Cardiac fibroblast (primary cell): Measurements from ENCODE around the gene CLDN24.

Source experiments
- DNase-seq, 2 donors: peaks; one replicate each; pipeline versions ENCODE4 v3.0.0 to v3.0.0-alpha.2; 2010; ENCODE audit warnings: low read depth in 2 of 2
- H3K4me3 ChIP-seq, 2 donors: replicated peaks in 1 of 2; 1 replicate in 1 of 2; 2 replicates in 1 of 2; pipeline ENCODE4 v1.5.1; 2011; ENCODE audit warnings: low read depth in 2 of 2, low read length in 2 of 2, mild to moderate bottlenecking in 2 of 2, moderate library complexity in 1 of 2
- TF ChIP-seq, protein P1 (sequence below): IDR thresholded peaks from one replicate; pipeline ENCODE4 v1.5.1; 2011; ENCODE audit warnings: low read depth, mild to moderate bottlenecking, low read length, inconsistent platforms

Gene CLDN24

DNA sequence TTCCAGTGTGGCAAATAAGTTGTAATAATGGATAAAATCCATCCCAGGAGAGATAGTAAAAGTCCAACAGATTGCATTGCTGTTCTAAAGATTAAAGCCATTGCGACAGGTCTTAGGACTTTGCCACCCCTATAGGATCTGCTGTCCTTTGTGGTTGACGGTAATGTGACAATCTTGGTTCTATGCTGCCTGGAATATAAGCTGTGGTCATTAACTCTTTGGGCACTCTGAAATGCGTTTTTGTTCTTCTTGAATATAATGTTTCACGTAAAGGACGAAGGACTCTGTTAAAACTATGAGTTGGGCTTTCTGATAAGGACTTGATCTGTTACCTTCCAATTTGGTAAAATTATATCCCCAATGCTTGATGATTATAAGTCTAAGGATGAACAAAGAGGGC is at the start of gene CLDN24:
Gene CLDN24, minus strand, starts transcription at position 101 of the 400 bp plus-strand sequence. Its CDS starts 0 bp downstream, at position 101.
- DNase-seq = no peak
- no peak within 1 kb of the TSS for H3K4me3 ChIP-seq
- TF ChIP-seq, protein P1, sequence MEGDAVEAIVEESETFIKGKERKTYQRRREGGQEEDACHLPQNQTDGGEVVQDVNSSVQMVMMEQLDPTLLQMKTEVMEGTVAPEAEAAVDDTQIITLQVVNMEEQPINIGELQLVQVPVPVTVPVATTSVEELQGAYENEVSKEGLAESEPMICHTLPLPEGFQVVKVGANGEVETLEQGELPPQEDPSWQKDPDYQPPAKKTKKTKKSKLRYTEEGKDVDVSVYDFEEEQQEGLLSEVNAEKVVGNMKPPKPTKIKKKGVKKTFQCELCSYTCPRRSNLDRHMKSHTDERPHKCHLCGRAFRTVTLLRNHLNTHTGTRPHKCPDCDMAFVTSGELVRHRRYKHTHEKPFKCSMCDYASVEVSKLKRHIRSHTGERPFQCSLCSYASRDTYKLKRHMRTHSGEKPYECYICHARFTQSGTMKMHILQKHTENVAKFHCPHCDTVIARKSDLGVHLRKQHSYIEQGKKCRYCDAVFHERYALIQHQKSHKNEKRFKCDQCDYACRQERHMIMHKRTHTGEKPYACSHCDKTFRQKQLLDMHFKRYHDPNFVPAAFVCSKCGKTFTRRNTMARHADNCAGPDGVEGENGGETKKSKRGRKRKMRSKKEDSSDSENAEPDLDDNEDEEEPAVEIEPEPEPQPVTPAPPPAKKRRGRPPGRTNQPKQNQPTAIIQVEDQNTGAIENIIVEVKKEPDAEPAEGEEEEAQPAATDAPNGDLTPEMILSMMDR = no peak

DNA sequence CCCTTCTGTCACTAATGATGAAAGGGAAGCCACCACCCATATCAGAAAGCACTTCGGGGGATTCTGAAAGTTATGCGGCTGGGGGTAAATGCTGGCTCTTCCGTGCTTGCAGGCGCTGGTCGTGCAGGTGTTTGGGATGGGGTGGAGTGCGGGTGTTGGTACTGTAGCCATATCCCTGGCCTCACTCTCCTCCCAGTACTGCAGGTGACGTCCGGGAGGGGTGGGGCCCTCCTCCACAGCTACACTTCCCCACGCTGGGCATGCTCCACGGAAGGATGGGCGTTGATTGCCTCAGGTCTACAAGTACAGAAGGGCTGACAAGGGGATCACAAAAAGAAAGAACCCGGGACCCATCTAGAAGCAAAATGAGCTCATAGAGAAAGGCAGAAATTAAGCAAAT is 48.6 kb upstream of the CLDN24 start:
- no peak for DNase-seq
- H3K4me3 ChIP-seq = no peak overlapping the region
- TF ChIP-seq, protein P1 = no peak

DNA sequence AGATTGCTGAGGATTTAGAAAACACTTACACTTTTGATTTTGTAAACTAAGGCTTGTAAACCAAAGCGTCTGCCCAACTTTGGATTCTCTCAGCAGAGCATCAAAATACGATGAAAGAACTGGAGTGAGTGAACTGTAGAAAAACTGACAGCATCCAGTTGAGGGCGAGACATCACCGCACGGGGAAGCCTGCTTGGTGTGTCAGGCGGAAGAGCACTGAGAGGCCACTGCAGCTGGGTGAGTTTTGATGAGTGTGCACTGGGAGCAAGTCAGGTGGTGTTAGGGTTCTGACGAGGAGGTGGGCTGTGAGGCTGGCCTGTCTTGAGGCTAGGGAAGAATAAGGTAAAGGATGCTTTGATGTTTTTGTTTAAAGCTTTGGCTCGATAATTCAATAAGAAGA is 46.8 kb upstream of the CLDN24 start:
- DNase-seq = no peak
- no peak overlapping the region for H3K4me3 ChIP-seq
- TF ChIP-seq, protein P1 = no peak

DNA sequence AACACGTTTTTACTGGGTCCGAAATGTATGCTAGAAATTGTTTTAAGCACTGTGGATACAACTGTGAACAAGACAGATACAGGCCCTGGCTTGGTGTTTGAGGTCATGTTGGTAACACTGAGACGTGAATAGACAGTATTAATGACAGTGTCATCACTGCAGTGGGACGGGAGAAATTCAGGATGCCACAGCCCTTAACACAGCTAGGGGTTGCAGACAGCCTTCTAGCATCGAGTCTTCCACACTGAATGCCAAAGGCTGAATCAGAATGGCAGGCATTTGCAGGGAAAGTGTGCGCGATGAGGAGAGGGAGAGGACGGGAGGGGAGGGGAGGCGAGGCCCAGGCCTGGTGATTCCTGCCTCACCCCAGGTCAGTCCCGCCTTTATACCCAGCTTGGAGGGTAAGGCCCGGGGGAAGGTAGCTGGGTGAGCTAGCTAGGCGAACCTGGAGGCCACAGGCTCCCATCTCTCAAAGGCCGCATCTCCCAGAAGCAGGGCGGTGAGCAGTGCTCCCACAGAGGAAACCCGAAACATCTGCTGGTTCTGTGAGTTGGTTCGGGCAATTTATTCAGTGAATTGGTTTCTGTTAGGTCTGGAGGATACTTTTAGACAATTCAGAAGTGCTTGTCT is 44.1 kb upstream of the CLDN24 start:
- DNase-seq = no peak
- H3K4me3 ChIP-seq = no peak overlapping the region
- TF ChIP-seq, protein P1 = no peak

DNA sequence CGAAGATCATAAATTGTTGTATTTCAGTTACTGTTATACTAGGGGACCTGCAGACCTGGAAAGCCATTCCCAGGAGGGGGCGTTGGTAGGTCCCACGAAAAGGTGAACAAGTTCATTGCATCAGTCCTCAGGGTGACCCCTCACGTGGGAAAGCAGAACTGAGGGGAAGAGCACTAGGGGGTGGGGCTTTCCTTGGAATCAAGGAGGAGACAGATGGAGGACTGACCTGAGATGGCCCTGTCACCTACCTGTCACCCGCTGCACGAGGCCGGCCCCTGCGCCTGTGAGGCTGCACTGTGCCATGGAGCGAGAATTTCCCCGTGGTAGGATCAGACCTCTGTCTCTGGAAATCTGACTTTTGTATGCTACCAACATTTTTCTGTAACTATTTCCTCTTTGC is 41.8 kb upstream of the CLDN24 start:
- TF ChIP-seq, protein P1 = no peak
- DNase-seq = no peak
- H3K4me3 ChIP-seq = no peak overlapping the region

DNA sequence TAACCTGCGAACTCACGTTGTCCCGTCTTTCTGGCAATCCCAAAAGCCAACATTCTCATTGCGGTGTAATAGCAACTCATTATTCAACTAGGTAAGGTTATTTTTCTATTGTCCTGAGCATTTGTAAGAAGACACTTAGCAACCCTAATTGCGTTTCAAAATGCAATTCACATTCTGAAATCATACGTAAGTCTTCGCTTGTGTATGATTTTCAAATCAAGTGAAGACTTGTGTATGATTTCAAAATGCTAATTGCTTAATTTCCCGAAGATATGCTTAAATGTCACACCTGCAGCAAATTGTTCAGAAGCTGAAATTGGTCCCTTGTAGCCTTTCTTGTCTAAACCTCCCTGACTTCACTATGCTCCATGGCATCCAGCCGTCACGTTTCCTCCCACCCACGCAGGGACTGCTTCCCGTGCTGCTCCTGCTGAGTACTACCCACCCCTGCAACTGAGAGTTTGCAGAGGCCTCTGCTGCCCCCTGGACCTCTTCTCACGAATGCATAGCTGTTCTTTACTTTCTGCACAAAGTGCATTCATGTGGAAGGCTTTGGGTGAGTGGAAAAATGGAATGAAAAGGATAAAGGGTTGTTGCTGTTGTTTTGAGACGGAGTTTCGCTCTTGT is 40.8 kb upstream of the CLDN24 start:
- TF ChIP-seq, protein P1 = peak; percentile 13
- DNase-seq = peak in 1 of 2 donors; percentile 63
- no peak overlapping the region for H3K4me3 ChIP-seq
